Duodenal mucosa (tissue), 2 donors: ENCODE results near the gene EPHA8.
A peak's percentile ranks its signal among the peaks of the same experiment; 100 is the strongest.

ENCODE experiments used
- H3K27ac ChIP-seq: one replicate; pipeline ENCODE4 v1.7.0; 2013; ENCODE audit warnings: low read depth, low read length
- H3K27me3 ChIP-seq, 2 donors: one replicate each; pipeline ENCODE4 v1.7.0; 2013; ENCODE audit warnings: low read length in 2 of 2, control low read depth in 1 of 2; ENCODE audit not compliant: insufficient read depth in 2 of 2, control insufficient read depth in 1 of 2
- H3K36me3 ChIP-seq, 2 donors: one replicate each; pipeline ENCODE4 v1.7.0; 2013; ENCODE audit warnings: low read length in 2 of 2, control low read depth in 1 of 2; ENCODE audit not compliant: insufficient read depth in 2 of 2, control insufficient read depth in 1 of 2
- H3K4me1 ChIP-seq, 2 donors: one replicate each; pipeline ENCODE4 v1.7.0; 2013; ENCODE audit warnings: low read length in 2 of 2, control low read depth in 1 of 2; ENCODE audit not compliant: insufficient read depth in 2 of 2, control insufficient read depth in 1 of 2
- H3K4me3 ChIP-seq, 2 donors: one replicate each; pipeline ENCODE4 v1.7.0; 2013; ENCODE audit warnings: low read length in 2 of 2, low read depth in 1 of 2
- H3K9ac ChIP-seq, 2 donors: one replicate each; pipeline ENCODE4 v1.7.0; 2013; ENCODE audit warnings: low read length in 2 of 2, low read depth in 1 of 2
- H3K9me3 ChIP-seq, 2 donors: one replicate each; pipeline ENCODE4 v1.7.0; 2013; ENCODE audit warnings: low read length in 2 of 2, control low read depth in 1 of 2; ENCODE audit not compliant: control insufficient read depth in 1 of 2

EPHA8 gene

GRCh38 chr1:22651941-22652856 lies 88.9 kb downstream of the EPHA8 start:
- H3K27ac ChIP-seq: no peak overlapping the region
- no peak overlapping the region for H3K4me3 ChIP-seq
- peaks cover 0 to 16% of the 10 kb centered on the region in 2 donors for H3K27me3 ChIP-seq
- H3K9ac ChIP-seq: no peak overlapping the region
- no peaks in the 10 kb centered on the region for H3K36me3 ChIP-seq
- no peaks in the 10 kb centered on the region for H3K9me3 ChIP-seq
- H3K4me1 ChIP-seq: no peaks in the 10 kb centered on the region

GRCh38 chr1:22652881-22653316 lies 89.6 kb downstream of the EPHA8 start, which contains the start of gene C1QB:
Gene C1QB, plus strand, starts transcription at chr1:22653236. Its CDS starts 6,227 bp downstream, at chr1:22659463.
- Histone ChIP-seq H3K9me3 (no peaks in the 10 kb centered on the region), H3K9ac (peak within 1 kb of the TSS in 1 of 2 donors; percentile 23), H3K36me3 (no peaks in the 10 kb centered on the region), H3K4me1 (no peaks in the 10 kb centered on the region), H3K27ac (no peak within 1 kb of the TSS), H3K27me3 (peaks cover 0 to 18% of the 10 kb centered on the region in 2 donors), H3K4me3 (peak within 1 kb of the TSS; percentile 30 to 32)
